Measurements from ENCODE around the gene GPBP1.

- no peak for TF ChIP-seq EZH2 (IDR thresholded peaks at IDR 0.05; ENCODE audit: insufficient read depth, poor library complexity, severe bottlenecking)
- TF ChIP-seq EZH2phosphoT487 (IDR thresholded peaks at IDR 0.05; ENCODE audit: insufficient read depth, low read depth): no peak
Measured at GRCh38 chr5:57311251-57311650, 137.4 kb downstream of the GPBP1 start.

Data from GM23248 (cell line).